Activated CD8-positive, alpha-beta memory T cell treated with anti-CD3 and anti-CD28 coated beads, Interleukin-2, amount 50 U/mL, for 48 hours (primary cell): ENCODE data around the gene DUSP6.

Experiments used
- DNase-seq: peaks from one replicate; pipeline ENCODE4 v3.0.0-alpha.2; 2020

The DUSP6 gene

DNA sequence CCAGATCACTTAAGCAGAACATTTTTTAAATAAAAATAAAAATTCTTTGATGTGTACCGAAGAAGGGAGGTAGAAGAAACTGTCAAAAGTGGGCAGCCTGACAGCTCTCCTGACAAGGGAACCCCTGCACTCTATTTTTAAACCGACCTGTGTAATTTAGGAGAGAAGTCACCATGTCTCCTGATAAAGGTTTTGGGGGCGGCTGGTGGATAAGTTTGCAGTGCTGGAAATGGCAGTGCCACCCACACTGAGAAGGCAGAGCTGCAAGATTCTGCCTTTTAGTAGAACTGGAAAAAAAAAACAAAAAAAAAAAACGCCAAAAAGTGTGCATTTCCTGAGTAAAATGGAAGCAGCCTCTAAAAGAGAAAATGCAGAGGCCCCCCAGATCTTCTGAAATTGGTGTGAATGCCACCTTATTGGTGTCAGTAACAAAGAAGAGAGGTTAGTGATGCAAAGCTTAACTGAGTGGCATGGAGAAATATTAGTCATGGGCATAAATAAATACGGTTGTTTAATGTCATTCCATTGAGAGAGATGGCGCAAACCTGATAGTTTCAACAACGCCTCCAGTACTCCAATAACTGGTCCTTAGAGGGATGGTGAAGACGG is 24.7 kb downstream of the DUSP6 start:
- no peak for DNase-seq

DNA sequence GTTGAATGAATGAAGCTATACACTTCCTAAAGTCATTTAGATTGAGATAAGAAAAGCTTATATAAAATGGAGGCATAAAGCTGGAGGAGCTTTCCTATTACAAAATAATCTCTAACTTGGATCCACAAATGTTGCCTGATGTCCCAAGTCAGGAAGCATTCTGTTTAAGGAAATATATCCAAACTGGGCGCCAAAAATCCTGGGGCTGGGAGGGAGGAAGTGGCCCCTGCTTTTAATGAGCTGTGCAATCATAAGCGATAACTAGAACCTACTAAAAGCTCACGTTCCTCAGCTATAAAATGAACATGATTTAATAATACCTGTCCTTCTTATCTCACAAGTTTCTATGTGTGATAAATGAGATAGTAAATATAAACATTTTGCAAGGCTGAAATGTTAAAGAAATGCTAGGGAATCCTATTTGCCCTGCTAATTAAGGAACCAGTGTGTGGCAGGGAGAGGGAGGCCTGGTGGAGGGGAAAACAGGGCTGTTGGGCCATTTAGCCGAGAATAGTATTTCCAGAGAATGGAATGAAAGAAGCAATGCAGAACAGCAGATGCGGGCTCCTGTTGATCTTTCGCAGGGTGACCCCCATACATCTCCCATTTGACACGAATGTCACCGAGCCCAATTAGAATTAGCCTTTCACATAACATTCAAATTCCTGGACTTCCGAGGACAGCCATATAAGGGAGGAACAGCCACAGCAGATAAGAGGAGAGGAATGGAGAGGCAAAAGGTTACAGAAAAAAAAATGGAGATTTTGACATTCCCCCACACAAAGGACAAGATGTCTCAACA is 25.9 kb downstream of the DUSP6 start:
- no peak for DNase-seq

DNA sequence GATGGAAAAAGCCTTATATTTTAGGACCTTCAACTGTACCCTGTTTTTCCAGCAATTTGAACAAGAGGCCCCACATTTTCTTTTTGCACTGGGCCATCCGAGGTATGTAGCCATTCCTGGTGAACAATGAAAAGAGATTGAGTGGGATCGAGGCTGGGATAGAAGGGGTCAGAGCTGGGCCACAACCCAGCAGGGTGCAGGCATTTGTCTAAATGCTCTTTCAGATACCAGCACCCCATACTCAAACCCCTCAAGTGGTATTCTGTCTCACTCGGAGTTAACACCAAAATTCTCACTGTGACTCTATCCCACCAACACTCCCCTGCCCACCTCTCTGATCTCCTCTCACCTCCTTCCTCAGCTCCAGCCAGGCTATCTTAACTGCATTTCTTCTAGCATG is 26.8 kb downstream of the DUSP6 start:
- DNase-seq = no peak

DNA sequence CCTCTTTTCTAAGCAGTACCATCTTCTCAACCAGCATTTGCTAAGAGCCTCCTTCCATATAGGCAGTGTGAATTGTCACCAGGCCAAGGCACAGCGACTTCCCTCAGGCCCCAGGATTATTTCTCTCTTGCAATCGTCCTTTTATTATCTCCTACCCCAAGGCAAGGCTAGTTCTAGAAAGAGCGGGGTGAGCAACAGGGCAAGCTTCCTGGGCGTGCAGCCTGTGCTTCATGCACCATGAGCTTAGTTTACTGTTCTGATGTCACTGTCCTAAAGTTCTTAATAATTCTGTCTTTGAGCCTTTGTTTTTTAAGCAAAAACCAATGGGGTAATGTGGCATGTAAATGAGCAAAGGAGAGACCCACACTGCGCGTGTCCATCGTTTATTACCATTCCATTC is 27.9 kb downstream of the DUSP6 start:
- no peak for DNase-seq

DNA sequence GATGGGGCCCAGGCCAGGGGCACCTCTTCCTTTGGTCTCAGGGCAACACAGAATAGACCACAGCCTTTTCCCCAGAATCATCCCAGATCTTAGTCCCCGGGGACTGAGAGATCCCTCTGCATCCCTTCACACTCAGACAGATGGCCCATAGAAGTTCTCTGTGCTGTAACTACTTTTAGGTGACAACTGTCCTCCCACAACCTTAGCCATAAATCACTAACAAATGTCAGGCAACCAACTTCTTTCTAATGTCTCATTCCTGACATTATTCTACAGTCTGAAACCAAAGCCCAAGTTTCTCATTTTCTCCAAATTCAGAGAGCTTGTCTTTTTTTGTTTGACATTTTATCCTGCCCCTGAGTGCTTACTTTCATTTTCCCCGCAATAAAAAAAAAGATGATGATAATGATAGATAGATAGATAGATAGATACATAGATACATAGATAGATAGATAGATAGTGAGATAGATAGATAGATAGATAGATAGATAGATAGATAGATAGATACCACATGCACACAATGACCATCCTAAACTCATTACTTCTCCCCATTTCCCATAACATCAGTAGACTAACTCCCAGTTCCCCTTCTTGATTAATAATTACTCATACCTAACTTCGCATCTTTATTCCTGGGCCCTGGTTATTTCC is 28.6 kb downstream of the DUSP6 start:
- no peak for DNase-seq

DNA sequence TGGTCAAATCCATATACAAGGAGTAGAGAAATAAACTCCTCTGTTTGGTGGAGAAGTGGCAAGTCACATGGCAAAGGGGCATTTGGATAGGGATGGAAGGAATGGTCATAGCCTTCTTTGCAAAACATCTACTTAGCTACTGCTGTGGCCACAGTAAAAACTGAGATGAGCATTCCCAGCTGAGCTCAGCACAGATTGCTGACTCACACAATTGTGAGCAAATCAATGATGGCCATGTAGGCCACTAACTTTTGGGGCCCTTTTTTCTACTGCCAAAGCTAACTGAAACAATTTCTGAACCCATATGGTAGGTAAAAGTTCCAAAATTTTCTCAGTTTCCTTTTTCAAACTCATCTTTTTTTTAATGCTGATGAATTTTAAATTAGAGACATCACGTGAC is 31.6 kb downstream of the DUSP6 start:
- no peak for DNase-seq

DNA sequence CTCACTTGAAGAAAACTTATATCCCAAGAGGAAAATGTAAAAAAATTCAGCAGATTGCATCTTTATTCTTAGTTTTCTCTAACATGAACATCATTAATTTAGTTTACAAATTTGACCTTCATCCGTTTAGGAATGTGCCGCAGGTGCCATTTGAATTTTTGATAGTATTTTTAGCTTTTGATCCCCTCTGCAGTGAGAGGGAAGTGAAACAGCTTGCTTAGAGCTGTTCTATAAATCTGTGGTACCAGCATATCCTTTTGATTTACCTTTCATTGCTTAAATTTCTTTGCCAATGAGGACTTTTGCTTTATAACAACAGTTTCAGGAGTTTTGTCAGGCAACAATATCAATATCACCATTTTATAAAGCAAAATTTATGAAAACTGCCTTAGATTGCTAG is 32.7 kb downstream of the DUSP6 start:
- DNase-seq = no peak

DNA sequence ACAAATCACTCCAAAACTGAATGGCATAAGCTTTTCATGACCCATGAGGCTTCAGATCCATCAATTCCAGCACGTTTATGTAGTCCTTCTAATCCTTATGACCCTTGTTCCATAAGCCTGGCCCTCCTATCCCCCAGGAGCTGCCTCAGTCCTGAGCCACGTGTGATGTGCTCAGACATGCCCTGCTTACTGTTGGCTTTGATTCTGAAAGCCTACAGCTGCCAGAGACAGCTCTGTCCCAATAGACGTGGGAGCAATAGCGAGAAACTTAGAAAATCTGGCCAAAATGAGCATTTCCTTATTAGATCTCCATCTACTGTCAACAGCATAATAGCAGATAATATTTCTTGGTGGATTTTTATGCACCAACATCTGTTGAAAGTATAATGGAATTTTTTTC is 33.2 kb downstream of the DUSP6 start:
- DNase-seq = no peak

DNA sequence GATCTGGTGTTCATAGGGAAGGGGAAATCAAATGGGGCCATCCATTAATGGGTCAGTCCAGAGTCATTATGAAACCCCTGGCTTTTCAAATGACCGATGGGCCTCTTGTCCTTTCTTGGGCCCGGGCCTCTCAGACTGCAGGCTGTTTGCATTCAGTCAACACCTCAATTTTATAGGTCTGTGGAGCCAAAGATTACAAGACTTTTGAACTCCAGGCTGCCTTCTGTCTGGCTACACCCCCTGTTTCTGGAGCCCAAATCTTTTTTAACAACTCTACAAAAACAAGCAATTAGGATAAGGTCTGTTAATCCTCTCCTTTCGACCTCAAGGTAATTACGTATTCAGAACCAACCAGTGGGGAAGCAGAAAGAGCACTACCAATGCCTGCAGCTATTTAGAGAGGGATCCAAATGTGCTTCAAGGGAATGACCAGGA is 35.6 kb downstream of the DUSP6 start:
- DNase-seq = no peak

DNA sequence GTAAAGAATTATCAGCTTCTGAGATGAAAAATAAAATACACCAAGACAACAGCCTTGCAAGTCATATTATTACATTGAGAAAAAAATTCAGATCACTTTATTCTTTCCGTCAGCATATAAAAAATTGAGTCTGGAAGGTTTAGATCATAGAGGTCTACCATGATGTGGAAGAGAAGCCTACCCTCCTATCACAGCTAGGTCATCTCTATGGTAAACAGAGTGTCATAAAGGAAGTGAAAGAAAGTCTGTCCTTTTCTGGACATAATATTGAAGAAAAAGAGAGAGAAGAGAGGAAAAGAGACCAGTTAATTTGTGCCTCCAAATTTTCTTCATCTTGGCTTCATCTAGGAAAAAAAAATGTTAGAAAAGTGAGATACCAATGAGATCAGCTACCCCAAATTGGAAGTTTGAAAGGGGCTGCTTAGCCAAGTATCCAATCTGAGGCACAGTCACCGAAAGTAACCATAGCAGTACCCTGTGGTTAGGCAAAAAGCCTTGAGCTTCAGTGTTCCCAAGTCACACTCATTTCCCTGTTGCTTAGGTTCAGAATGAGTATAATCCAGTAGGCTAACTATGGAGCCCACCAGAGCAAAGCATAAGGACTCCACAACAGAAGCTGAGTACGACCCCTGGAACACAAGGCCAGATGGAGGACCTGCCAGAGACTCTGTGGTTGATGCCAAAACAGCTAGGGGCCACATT is 38.1 kb downstream of the DUSP6 start:
- no peak for DNase-seq

DNA sequence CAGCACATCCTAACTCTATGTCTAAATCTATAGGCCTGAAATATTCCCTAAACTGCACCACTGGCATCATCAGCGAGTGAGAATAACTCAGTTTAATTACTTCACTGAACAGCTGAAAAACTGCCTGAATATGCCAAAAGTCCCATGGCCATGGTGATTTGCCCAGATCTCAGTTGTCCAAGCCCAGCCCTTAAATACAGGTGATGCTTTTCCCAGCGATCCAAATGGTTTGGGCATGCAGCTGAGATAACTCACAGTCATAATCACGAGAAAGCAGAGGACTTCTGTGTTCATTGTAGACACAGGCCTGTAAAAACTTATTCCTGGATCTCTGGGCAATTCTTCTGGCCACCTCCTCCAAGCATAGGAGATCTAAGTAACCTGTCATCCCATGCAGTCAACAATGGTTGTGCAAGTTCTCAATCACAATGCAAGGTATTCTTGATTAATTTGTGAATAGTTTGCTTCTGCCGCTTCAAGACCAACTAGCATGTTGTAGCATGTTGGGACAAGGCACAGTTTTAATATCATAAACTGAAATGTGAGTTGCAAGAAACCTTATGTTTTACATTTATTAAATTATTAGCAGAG is 40.5 kb downstream of the DUSP6 start:
- DNase-seq = no peak

DNA sequence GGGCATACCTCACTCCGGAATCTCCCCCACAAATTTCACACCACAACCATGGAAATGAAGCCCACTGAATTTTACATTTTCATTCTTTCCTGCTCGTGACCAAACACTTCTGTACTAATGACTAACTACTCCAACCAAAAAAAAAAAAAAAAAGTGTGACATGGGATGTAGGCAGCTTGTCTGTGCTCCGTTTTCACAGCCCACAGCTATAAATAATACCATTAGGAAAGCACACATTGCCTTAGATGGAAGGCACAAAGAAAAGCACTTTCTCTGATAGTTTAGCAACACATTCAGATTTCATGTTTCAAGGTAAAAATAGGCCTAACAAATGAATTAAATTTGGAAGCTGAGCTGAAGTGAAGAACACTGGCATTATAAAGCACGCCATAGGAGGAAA is 42.5 kb downstream of the DUSP6 start:
- DNase-seq = no peak

DNA sequence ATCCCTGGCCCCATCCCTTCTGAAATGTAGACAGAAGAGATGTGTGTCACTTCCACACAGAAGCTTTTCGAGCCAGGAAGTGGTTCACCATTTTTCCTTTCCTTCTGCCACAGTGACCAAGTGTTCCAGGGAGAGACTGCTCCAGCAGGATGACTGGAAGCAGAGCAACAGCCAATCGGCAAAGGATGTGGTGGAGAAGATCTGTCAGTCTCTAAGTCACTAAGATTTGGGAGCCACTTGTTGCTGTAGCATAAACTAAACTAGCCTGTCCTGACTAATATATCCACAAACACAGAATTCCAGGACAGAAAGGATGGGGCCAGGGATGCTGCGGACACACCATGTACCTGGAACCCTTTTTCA is 42.9 kb downstream of the DUSP6 start:
- no peak for DNase-seq

DNA sequence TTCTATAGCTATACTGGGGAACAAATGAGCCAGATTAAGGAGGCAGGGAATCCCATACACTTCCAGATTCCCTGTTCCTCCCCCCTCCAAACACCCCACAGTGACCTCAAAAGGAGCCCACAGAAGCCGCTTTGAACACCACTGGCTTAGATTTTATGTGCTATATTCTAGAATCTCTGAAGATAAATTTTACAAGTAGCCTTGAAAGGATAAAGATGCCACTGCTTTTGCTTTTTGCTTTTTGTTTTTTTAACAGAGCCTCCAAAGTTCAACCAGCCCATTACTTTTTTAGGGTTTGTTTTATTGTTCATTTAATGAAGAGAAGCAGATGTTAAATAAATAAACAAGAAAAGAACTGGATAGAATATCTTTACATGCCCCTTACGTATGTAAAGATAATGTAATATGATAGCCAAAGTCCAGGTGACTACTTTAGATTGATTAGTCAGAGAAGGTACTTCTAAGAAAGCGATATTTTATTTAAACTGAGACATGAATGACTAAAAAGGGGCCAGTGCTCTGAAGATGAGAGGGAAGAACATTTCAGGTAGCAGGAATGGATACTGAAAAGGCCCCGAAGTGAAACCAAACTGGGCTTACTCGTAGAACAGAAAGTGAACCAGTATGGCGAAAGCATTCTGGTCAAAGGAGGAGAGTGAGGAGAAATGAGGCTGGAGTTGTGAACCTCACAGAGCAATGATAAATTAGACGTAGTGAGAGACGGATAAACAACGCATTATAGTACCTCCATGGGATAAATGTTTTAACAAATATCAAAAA is 44.6 kb downstream of the DUSP6 start:
- DNase-seq = no peak

DNA sequence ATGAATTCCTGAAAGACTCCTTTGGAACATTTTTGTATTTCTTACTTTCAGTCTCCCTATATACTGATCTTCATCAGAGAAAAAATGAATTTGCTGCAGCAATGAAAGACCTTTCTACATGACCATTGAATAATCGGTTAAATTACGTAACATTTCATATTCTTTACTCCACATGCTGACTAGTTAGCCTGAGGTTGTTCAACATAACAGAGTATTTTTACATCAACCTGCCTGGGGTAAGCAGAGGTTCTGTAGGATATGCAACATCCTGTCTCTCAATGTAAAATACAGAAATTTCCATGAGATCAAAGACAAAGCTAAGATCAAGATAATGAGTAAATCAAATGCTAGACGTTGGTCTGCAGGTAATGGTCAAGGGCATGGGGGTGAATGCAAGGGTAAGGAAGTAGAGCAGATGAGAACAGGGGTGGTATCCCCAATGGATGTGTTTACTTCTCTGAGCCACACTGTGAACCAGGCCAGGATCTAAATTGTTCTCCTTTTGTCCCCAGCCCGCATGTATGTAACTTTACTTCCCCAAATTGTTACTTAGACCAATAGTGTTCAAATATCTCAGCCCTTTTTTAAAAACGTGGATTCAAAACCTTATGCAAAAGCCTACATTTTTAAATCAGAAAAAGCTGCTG is 45.4 kb downstream of the DUSP6 start:
- no peak for DNase-seq

DNA sequence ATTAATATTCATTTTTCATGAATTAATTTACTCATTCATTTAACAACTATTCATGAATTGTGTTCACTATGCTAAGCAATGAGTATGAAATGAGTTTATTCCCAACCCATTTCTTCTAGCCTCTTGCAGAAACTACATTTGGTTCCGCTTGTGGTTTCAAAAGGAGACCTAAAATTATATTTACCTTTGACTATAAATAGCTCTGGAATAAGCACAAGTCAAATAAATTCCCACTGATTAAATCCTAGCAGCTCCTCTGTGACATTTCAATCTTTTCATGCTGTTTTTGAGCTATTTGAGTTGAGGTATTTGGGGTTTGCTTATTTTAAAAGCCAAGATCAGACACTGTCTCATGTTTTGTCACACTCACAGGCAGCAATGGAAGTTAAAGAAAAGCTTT is 46.9 kb downstream of the DUSP6 start:
- no peak for DNase-seq

DNA sequence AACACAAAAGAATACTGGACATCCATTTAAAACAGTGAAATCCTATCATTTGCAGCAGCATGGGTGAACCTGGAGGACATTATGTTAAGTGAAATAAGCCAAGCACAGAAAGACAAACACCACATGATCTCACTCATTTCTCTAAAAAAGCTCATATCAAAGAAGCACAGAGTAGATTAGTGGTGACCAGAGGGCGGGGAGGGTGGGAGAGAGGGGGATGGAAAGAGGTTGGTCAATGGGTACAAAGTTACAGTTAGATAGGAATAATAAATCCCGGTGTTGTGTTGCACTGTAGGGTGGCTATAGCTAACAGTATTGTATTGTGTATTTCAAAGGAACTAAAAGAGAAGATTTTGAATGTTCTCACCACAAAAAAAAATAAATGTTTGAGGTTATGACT is 52.4 kb downstream of the DUSP6 start:
- DNase-seq = no peak

DNA sequence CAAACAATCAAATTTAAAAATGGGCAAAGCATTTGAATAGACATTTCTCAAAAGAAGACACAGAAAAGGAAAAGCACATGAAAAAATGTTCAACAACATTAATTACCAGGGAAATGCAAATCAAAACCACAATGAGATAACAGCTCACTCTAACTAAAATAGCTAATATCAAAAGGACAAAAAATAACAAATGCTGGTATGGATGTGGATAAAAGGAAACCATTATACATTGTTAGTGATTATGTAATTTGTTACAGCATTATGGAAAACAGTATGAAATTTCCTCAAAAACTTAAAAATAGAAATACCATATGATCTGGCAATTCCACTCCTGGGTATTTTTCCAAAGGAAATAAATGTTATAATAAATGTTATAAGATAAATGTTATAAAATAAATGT is 52.9 kb downstream of the DUSP6 start:
- no peak for DNase-seq
